GOT3 (cell line): ENCODE results near the gene CLEC18C.
"Not testable (repeated sequence)": the region's sequence is repeated elsewhere in the genome, so short reads cannot be mapped to it uniquely, and the experiment has no call there.

Source experiments
- DNase-seq: peaks from one replicate; lab custom pipeline; 2025; ENCODE audit warnings: mixed read lengths; lab: John Stamatoyannopoulos, UW

Gene CLEC18C

GRCh38 chr16:70173212-70173837, at the start of gene CLEC18C:
TSS of gene CLEC18C (plus strand) at chr16:70173787. CDS start at chr16:70174279, 492 bp downstream.
- DNase-seq = not testable (repeated sequence)

GRCh38 chr16:70123822-70124221, 49.8 kb upstream of the CLEC18C start:
- DNase-seq = not testable (repeated sequence)

GRCh38 chr16:70126226-70126625, 47.4 kb upstream of the CLEC18C start:
- DNase-seq = not testable (repeated sequence)

- not testable (repeated sequence) for DNase-seq
Measured at GRCh38 chr16:70127706-70128105, 45.9 kb upstream of the CLEC18C start.

GRCh38 chr16:70128844-70129243, 44.7 kb upstream of the CLEC18C start:
- DNase-seq = not testable (repeated sequence)

GRCh38 chr16:70135796-70136195, 37.8 kb upstream of the CLEC18C start:
- DNase-seq = not testable (repeated sequence)

- DNase-seq = not testable (repeated sequence)
Measured at GRCh38 chr16:70136595-70136994, 37.0 kb upstream of the CLEC18C start.

- not testable (repeated sequence) for DNase-seq
Measured at GRCh38 chr16:70142739-70143138, 30.8 kb upstream of the CLEC18C start.

- DNase-seq = not testable (repeated sequence)
Measured at GRCh38 chr16:70143231-70143895, 30.2 kb upstream of the CLEC18C start.

- DNase-seq = not testable (repeated sequence)
Measured at GRCh38 chr16:70147853-70148252, 25.7 kb upstream of the CLEC18C start.

GRCh38 chr16:70148453-70148852, 25.1 kb upstream of the CLEC18C start:
- not testable (repeated sequence) for DNase-seq

GRCh38 chr16:70149296-70149695, 24.3 kb upstream of the CLEC18C start:
- not testable (repeated sequence) for DNase-seq

GRCh38 chr16:70151391-70151790, 22.2 kb upstream of the CLEC18C start:
- no peak for DNase-seq

GRCh38 chr16:70151941-70152509, 21.6 kb upstream of the CLEC18C start:
- DNase-seq = no peak

- no peak for DNase-seq
Measured at GRCh38 chr16:70152578-70153302, 20.8 kb upstream of the CLEC18C start.

- DNase-seq = not testable (repeated sequence)
Measured at GRCh38 chr16:70154736-70155135, 18.9 kb upstream of the CLEC18C start.

- no peak for DNase-seq
Measured at GRCh38 chr16:70156207-70156978, 17.2 kb upstream of the CLEC18C start.

GRCh38 chr16:70157105-70157476, 16.5 kb upstream of the CLEC18C start:
- no peak for DNase-seq

GRCh38 chr16:70157477-70158260, 15.9 kb upstream of the CLEC18C start:
- no peak for DNase-seq

- DNase-seq = no peak
Measured at GRCh38 chr16:70158261-70158939, 15.2 kb upstream of the CLEC18C start.
